Stimulated activated CD8-positive, alpha-beta memory T cell treated with anti-CD3 and anti-CD28 coated beads, Interleukin-7, amount 100 ng/mL, for 4 hours (primary cell): ENCODE measurements around the gene ABCC6.
"Not testable (repeated sequence)": the region's sequence is repeated elsewhere in the genome, so short reads cannot be mapped to it uniquely, and the experiment has no call there.

Experiments
- DNase-seq, 2 donors: peaks; one replicate each; pipeline ENCODE4 v3.0.0-alpha.2; 2020; ENCODE audit warnings: low read depth in 2 of 2

The ABCC6 gene

DNA sequence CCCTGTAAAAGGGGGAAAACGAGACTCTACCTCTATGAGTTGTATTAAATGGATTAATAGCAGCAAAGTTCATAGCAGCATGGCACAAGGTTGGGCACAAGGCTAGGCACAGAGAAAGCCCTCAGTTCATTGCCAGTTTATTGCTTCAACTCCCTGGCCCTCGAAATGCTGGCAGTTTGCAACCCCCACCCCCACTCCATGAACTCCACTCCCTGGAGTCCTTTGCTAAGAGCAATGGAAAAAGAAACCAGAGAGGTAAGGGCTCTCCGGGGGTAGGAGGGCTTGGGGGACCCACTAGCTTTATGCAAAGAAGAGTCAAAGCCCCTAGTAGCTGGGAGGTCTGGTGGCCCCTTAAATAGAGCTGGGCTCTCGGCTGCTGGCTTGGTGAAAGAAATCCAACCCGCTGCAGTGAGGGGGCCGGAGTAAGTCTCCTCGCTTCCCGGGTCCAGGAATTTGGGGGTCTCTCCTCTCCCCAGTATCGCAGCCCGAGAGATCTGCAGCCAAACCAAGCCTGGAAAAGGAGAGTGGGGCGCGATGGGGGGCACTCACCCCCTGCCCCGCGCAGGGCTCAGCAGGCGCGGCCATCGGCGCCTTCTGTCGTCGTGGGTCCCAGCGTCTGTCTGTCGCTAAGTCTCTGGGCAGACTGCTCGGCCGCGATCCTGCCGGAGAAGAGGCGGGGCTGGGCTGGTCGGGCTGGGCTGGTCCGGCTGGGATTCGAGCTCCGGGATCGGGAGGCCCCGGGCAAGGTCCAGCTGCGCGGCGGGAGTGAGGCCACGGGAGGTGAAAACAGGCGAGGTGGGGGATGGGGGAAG lies at the start of gene ABCC6:
ABCC6 (minus strand) TSS at position 645 of the 812 bp plus-strand sequence; CDS start at position 585, 60 bp downstream.
- not testable (repeated sequence) for DNase-seq

DNA sequence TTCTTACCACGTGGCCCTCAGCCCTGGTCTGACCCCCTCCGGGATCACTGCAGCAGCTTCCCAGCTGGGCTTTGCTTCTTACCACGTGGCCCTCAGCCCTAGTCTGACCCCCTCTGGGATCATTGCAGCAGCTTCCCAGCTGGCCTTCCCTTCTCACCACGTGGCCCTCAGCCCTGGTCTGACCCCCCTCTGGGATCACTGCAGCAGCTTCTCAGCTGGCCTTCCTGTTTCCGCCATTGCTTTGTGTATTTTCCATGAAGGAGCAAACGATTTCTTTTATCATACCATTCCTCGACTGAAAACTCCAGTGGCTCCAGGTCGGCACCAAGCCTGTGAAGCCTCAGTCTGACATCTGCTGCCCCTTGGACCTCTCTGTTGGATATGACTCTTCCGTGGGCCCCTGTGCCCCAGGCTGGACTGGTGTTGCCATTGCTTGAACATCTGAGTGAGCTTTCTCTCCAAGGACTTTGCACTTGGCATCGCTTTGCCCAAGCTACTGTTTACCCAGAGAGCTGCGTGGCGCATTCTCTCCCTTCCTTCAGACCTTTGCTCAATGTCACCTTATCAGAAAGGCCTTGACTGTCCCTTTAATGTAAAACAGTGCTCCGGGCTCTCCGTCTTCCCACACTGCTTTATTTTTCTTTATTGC lies 49.4 kb upstream of the ABCC6 start:
- DNase-seq = not testable (repeated sequence)

DNA sequence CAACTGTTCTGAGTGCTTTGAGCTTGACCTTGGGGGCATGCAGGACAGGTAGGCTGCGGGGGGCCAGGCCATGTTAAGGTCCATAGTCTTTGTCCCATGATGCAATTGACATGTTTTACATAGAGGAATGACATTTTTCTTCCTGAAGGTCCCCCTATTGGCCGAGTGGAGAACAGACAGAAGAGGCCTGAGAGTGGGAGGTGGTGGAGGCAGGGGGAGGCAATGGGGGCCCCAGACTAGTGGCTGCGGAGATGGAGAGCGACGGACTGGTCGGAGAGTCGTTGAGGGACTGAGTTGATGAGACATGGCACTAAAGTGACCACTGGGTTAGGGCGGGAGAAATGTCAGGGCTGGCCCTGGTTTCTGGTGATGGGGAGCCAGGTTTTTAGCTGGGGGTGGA lies 48.4 kb upstream of the ABCC6 start:
- DNase-seq = not testable (repeated sequence)

DNA sequence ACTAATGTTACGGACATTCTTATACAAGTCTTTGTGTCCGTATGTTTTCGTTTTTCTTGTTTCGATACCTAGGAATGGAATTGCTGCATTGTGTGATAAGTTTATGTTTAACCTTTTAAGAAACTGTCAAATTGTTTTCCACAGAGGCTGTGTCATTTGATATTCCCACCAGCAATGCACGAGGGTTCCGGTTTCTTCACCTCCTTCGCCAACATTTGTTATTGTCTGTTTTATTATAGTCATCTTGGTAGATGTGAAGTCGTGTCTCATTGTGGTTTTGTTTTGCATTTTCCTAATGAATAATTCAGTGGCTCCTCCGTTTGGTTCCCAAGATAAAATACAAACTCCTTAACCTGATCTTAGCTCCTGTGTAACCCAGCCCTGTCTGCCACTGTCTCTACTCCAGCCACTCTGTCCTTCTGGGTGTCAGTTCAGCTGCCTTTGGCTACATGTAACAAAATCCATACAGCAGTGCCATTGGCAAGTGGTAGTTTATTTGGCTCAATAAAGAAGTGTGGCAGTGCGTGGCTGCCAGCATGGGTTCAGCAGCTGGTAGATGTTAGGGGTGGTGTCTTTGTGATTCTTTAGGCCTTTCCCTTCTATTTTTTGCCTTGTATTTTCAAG lies 45.0 kb upstream of the ABCC6 start:
- DNase-seq = not testable (repeated sequence)

DNA sequence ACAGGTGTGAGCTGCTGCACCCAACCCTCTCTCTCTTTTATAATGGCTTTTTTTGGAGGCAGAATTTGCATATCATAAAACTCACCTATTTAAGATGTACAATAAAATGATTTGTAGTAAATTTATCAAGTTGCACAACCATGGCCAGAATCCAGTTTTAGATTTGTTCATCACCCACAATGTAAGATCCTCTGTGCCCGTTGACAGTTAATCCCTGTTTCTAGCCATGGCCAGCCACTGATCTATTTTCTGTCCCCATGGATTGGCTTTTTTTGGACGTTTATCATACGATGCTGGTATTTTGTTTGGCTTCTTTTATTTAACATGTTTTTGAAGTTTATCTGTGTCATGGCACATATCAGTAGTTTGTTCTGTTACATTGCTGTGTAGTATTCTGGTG lies 44.4 kb upstream of the ABCC6 start:
- DNase-seq = not testable (repeated sequence)

DNA sequence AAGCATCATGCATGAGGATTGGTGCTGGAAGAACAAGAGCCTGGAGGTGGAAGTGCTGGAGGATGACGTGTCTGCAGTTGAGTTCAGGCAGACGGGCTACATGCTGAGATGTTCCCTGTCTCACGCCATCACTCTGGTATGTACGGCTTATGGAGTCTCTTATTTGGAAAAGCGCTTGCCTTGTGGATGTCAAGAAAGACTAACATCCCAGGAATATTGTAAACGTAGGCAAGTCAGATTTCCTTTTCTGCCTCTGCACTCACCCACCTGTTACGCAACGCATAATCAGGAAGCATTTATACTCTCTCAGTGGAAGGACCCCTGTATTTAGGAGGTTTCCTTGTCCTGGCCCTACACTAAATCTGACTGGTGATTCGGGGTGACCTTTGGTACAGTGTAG lies 41.8 kb upstream of the ABCC6 start:
- not testable (repeated sequence) for DNase-seq

DNA sequence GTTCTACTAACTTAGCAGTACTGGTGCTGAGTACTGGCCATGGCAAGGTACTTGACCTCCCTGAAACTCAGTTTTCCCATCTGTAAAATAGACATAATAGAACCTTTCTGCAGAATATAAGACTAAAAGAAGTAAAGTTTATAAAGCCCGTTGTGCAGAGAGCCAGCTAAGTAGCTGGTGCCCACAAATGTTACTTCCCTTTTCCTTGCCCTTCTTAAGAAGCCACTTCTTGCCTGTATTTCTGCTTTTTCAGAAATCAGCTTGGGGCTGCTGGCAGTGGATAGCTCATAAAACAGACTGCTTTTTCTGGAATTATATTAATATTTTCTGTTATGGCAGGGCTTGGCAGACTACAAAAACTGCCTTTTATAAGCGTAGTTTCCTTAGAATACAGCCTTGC lies 40.7 kb upstream of the ABCC6 start:
- not testable (repeated sequence) for DNase-seq

DNA sequence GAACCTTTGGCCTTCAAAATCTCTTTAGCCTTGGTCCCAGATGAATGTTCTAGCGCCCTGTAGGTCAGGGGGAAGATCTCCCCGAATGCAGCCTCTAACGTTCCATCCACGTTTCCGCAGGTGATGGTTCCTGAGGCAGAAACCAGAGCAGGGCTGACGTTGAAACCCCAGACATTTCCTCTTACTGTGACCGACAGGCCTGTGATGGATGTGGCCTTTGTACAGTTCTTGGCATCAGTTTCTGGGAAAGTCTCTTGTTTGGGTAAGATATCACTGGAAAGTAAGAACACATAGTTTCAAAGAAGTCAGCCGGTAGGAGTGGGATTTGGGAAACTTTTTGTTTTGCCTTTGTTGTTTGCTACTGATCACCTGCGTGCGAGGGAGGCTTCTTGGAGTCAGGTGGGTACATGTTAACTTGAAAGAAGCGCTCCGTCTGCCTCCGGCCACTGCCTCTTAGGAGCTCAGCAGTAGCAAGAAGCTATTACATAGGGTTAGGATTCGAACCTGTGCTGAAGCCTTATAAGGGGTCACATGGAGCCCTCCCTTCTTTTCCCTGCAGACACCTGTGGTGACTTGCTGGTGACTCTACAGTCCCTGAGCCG lies 39.8 kb upstream of the ABCC6 start:
- not testable (repeated sequence) for DNase-seq

DNA sequence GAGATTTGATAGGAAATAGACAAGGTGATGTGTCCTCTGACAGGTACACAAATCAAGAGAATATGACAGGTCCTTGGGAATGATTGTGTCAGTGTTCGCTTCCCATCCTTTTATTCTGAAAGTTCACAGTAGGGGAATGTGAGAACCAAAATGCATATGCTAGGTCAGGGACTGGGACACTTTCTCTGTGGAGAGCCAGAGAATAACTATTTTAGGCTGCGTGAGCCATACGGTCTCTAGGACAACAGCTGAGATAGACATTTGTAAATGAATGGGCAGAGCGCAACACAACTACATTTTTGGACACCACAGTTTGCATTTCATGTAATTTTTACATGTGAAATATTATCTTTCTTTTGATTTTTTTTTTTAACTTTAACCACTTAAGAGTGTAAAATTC lies 36.7 kb upstream of the ABCC6 start:
- not testable (repeated sequence) for DNase-seq

DNA sequence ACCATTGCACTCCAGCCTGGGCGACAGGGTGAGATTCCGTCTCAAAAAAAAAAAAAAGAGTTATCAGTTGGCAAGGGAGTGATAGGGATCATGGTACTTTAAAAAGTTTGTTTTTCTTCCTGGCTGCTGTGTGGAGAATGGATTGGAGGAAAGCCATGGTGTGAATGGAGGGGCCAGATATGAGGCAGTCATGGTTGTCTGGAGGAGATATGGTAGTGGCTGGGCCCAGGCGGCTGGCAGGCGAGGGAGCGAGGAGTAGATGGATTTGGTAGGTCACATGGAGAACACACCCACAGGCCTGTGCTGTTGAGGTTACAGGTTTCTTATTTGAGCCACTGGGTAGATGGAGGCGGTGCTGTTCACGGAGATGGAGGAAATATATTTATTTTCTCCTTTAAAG lies 35.5 kb upstream of the ABCC6 start:
- DNase-seq = not testable (repeated sequence)

DNA sequence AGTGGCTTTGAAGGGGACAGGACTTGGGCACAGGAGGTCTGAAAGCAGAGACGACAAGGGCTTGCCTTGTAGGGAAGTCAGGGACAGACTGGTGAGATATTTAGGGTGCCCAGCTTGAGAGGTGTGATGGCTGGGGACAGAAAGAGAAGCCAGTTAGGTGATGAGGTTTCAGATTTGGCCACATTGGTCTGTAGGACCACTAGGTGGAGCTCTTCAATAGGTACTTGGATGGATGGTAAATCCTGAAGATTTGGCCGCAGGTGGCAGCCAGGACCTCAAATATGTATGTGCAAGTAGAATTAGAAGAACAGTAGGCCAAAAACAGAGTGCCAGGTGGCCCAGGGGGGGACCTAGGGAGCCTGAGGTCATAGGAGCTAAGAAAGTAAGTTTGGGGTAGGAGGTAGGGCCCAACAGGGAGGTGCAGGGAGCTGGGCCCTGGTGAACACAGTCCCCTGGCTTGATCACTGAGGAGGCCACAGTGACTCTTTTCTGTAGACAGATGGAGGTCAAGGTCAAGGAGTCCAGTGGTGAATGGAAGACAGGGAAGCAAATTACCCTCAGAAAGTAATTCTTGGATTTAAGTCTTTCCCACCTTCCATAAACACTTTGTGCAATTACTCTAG lies 34.1 kb upstream of the ABCC6 start:
- not testable (repeated sequence) for DNase-seq

DNA sequence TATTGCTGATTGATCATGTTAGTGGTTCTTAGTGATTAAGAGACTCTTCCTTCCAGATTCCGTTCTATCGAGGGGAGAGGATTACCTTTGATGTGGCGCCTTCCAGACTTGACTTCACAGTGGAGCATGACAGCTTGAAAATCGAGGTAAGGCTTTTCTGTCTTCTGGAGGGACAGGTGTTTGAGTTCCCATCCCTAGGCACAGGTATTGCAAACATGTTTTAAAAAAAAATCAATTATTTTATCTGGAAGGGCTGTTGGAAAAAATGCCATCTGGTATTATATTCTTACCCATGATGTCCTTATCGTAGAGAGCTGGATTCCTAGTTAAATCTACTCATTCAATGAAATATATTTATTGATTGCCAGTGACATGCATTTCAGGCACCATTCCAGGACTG lies 29.1 kb upstream of the ABCC6 start:
- not testable (repeated sequence) for DNase-seq

DNA sequence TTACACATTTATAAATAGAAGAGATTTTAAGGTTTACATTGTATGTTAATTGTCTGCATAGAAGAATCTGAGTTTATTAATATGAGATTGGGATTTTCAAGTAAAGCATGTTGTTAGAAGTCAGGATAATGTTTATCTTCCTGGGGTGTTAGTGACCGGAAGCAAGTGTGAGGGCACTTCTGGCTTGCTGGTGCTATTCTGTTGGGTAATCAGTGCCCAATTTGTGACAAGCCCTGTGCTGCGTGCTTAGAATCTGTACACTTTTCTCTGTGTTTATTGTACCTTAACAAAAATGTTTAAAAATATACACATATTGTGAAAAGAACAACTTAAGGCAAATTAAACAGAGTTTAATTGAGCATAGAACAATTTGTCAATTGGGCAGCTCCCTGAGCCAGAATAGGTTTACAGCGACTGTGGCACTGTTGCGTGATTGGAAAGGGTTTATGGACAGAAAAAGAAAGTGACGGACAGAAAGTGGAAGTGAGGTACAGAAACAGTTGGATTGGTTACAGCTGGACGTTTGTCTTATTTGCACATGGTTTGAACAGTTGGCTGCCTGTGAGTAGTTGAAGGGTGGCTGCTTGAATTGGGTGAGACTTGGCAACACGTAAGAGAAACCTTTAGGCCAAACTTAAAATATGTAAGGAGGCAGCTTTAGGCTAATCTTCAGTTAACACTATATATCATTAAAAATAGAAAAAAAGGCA lies 26.5 kb upstream of the ABCC6 start:
- not testable (repeated sequence) for DNase-seq

DNA sequence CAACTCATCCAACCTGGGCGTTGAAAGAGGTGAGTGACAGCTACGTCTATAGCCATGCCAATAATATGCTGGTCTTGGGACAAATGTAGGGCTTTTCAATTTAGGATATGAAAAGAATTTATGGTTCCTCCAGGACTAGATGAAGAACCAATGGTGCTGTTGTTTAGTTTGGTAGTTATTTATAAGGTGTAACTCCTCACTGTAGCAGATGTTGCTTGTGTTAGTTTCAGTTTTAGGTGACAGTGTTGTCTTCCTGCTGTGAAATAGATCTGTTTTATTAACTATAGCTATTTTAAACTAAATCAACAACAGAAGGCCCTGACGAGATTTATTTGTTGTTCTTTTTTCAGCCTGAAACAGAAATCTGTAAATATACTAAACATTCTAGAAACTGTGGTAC lies 24.1 kb upstream of the ABCC6 start:
- DNase-seq = not testable (repeated sequence)

DNA sequence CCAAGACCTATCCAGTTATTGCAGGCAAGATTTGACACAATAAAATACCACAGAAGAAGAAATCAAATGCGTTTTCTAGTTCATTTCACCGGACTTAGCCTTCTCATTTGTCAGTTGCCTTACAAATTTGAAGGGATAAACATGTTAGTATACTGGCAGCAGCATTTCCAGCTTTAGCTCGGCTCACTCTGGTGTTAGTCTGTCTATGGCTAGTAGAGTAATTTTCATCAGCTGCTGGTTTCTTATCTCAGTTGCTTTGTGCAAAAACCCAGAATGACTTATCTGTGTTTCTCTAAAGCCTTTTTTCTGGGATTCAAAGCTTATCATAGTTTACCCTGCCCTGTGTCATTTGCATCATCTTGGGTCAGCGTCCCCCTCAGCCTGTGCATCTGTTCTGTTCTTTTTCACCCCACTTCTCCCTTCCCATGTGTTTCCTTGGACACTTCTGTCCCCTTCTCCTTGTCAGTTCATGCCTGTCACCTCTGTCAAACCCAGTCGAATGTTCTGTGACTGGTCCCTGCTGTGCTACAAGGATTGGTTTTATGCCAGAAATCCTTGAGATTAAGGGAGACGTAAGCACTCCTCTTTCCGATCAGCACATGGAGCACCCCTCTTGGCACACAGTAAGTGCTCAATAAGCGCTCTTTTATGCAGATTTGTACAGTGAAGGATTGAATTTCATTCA lies 23.4 kb upstream of the ABCC6 start:
- not testable (repeated sequence) for DNase-seq

DNA sequence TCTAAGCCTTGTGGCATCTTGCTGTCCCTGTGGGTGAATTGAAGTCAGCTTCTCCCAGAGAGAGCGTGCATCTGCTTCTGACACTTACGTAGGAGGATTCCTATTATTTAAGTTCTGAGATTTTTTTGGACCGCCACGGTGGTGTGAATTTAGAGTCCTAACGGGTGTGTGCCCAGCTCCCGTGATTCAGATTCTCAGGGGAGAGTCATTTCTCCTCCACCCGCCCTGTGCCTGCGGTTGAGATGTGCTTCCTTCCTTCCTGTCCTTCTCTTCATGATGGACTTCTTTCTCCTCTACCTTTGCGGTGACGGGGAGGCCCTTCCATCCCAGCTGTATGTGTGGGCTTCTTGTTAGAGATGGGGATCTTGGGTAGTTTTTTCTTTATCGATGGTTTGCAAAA lies 20.6 kb upstream of the ABCC6 start:
- DNase-seq = not testable (repeated sequence)

DNA sequence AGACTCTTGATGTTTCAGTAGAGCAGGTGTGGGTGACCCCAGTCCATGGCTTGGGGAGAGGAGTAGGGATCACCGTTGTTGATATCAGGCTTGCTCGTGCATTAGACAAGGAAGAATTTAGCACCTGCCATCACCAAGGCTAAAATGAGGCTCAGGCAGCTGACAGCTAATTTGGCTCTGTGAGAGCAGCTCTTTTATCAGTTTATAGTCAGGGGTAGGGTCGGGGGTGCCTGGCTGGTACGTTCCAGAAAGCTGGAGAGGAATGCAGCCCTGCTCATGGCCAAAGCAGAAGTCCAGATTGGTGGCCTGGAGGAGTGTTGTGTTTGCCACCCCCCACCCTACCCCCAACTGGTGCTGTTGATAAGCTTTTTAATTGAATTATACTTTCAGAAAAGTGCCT lies 17.4 kb upstream of the ABCC6 start:
- DNase-seq = not testable (repeated sequence)

DNA sequence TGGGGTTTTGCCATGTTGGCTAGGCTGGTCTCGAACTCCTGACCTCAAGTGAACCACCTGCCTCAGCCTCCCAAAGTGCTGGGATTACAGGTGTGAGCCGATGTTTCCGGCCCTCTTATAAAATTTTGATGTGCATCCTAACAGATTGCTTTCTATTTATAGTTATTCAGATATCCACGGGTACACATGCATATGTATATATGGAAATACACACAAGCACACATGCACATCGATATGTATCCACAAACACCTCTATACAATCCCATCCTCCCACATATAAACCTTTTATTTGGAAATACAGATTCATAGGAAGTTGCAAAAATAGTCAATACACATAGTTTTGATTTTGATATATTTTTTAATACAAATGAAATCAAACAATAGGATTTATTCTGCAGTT lies 14.4 kb upstream of the ABCC6 start:
- DNase-seq = not testable (repeated sequence)

DNA sequence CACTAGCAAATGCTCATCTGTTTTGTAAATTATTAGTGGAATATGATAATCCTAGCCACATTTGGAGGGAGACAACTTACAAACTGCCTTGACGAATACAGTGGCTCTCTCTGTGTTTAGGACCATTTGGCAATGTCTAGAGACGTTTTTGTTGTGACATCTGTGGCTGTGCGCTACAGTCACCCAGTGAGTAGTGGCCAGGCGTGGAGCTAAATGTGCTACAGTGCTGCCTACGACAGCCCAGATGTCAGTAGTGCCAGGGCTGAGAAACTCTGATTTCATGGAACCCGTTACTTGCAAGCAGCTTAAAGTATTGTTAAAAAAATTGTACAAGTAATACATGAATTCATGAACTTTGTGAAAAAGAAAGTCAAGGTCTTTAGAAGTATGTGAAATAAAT lies 13.8 kb upstream of the ABCC6 start:
- DNase-seq = not testable (repeated sequence)

DNA sequence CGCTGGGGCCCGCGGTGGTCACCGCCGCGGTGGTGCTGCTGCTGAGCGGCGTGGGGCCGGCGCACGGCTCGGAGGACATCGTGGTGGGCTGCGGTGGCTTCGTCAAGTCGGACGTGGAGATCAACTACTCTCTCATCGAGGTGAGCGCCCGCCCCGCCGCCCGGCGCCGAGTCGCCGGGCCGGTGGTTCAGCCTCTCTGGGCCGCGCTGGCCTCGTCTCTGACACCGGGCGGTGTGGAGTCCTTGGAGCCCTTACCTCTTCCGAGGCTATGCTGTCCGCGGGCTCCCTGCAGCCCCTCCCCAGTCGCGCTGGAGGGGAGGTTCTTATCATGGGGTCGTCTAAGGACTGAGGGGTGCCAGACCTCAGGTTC lies 9.4 kb upstream of the ABCC6 start:
- DNase-seq = not testable (repeated sequence)
